BE2C (cell line): ENCODE results near the gene XNDC1N.
"Not testable (repeated sequence)": the region's sequence is repeated elsewhere in the genome, so short reads cannot be mapped to it uniquely, and the experiment has no call there.

Experiments
- DNase-seq: peaks from one replicate; pipeline ENCODE4 v3.0.0-alpha.2; 2020
- H3K27me3 ChIP-seq: fragments of 250-450 bp; sonication (Bioruptor Pico); 2 replicates; pipeline ENCODE4 v1.5.1; 2020; ENCODE audit warnings: mild to moderate bottlenecking
- H3K36me3 ChIP-seq: fragments of 250-450 bp; sonication (Bioruptor Pico); 2 replicates; pipeline ENCODE4 v1.5.1; 2020; ENCODE audit warnings: mild to moderate bottlenecking
- H3K4me1 ChIP-seq: fragments of 250-450 bp; sonication (Bioruptor Pico); 2 replicates; pipeline ENCODE4 v1.5.1; 2020
- H3K4me3 ChIP-seq: 2 replicates; pipeline ENCODE4 v1.5.1; 2011; ENCODE audit warnings: low read depth, low read length
- H3K9me3 ChIP-seq: fragments of 250-450 bp; sonication (Bioruptor Pico); 2 replicates; pipeline ENCODE4 v1.5.1; 2020
- CTCF ChIP-seq: IDR thresholded peaks from 2 replicates; pipeline ENCODE4 v1.5.1; 2012; ENCODE audit warnings: mild to moderate bottlenecking, low read depth, low read length

The XNDC1N gene

GRCh38 chr11:71908218-71908617 lies 20.2 kb downstream of the XNDC1N start:
- no peak overlapping the region for H3K4me3 ChIP-seq
- DNase-seq, result no peak
- no peak for TF ChIP-seq CTCF
- H3K9me3 ChIP-seq, result no peaks in the 10 kb centered on the region
- H3K4me1 ChIP-seq, result no peaks in the 10 kb centered on the region
- H3K36me3 ChIP-seq, result no peaks in the 10 kb centered on the region
- no peaks in the 10 kb centered on the region for H3K27me3 ChIP-seq

GRCh38 chr11:71901137-71901536 lies 27.3 kb downstream of the XNDC1N start:
- not testable (repeated sequence) for DNase-seq, H3K27me3 ChIP-seq, H3K4me3 ChIP-seq, H3K9me3 ChIP-seq, H3K36me3 ChIP-seq, H3K4me1 ChIP-seq

GRCh38 chr11:71895961-71896360 lies 32.4 kb downstream of the XNDC1N start:
- Histone ChIP-seq H3K4me3 (no peak overlapping the region), H3K4me1 (no peaks in the 10 kb centered on the region), H3K9me3 (no peaks in the 10 kb centered on the region), H3K27me3 (no peaks in the 10 kb centered on the region), H3K36me3 (no peaks in the 10 kb centered on the region)
- TF ChIP-seq CTCF, result no peak
- DNase-seq, result no peak

GRCh38 chr11:71889181-71889872 lies 39.1 kb downstream of the XNDC1N start:
- H3K9me3 ChIP-seq, H3K4me3 ChIP-seq, H3K27me3 ChIP-seq, DNase-seq, H3K36me3 ChIP-seq, H3K4me1 ChIP-seq: not testable (repeated sequence)

- not testable (repeated sequence) for H3K4me1 ChIP-seq, H3K4me3 ChIP-seq, H3K36me3 ChIP-seq, DNase-seq, H3K9me3 ChIP-seq, H3K27me3 ChIP-seq
These were observed 39.9 kb downstream of the XNDC1N start for GRCh38 chr11:71888335-71889010.

GRCh38 chr11:71885806-71886205 lies 42.6 kb downstream of the XNDC1N start:
- not testable (repeated sequence) for H3K9me3 ChIP-seq, DNase-seq, H3K27me3 ChIP-seq, H3K4me1 ChIP-seq, H3K4me3 ChIP-seq, H3K36me3 ChIP-seq
